ENCODE data around the gene ZNF865. TPM values are rescaled to one million over a fixed set of nuclear protein-coding genes. Genes with fewer than 3 reads are reported as not detected.

ZNF865 gene
- total RNA-seq, 3 donors from 2014 or later: 12.7 to 18.5 (median 13.2) TPM

DNA sequence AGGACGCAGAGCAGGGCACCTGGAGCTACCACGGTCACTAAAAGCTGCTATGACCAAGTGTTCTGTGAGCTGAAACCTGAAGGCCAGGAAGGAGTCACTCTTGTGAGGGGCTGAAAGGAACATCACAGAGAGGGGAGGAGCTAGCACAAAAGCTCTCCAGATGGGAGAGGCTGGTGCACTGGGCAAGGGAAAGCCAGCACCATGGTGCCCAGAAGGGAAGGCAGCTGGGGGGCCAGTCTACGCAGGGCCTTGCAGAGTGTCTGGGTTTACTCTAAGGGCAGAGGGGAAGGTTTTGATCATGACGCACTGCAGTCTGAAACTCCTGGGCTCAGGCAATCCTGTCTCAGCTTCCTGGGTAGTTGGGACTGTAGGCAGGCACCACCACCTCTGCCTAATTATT is 31.3 kb downstream of the ZNF865 start:
- TF ChIP-seq, protein P1, sequence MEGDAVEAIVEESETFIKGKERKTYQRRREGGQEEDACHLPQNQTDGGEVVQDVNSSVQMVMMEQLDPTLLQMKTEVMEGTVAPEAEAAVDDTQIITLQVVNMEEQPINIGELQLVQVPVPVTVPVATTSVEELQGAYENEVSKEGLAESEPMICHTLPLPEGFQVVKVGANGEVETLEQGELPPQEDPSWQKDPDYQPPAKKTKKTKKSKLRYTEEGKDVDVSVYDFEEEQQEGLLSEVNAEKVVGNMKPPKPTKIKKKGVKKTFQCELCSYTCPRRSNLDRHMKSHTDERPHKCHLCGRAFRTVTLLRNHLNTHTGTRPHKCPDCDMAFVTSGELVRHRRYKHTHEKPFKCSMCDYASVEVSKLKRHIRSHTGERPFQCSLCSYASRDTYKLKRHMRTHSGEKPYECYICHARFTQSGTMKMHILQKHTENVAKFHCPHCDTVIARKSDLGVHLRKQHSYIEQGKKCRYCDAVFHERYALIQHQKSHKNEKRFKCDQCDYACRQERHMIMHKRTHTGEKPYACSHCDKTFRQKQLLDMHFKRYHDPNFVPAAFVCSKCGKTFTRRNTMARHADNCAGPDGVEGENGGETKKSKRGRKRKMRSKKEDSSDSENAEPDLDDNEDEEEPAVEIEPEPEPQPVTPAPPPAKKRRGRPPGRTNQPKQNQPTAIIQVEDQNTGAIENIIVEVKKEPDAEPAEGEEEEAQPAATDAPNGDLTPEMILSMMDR (IDR thresholded peaks at IDR 0.05): no peak
- Histone ChIP-seq H3K36me3 (ENCODE audit: low read depth) (no peaks in the 10 kb centered on the region), H3K4me1 (ENCODE audit: low read depth) (peaks cover 25% of the 10 kb centered on the region), H3K9me3 (no peaks in the 10 kb centered on the region), H3K4me3 (no peak overlapping the region)
- intact Hi-C loops (cut with DNase I, micrococcal nuclease): no loop called here
- ATAC-seq (no peak), DNase-seq (peak in 1 of 3 donors; percentile 17)

DNA sequence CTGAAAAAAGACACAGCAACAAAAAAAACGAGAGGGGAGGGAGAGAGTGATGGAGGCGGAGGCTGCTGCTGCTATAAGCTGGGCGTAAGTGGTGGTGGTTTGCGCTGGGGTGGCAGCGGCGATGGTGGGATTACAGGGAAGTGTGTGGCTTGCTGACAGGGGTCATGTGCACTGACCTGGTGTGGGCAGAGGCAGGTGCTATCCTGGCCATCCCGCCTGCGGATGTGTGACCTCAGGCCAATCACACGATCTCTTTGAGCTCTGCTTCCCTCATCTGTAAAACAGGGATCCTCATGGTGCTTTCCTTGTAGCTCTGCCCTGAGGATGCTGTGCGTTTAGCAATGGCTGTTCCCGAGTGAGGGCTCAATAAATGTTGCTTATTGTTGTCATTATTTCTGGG is 32.1 kb downstream of the ZNF865 start:
- Histone ChIP-seq H3K36me3 (ENCODE audit: low read depth) (no peaks in the 10 kb centered on the region), H3K4me3 (no peak overlapping the region), H3K9me3 (no peaks in the 10 kb centered on the region), H3K4me1 (ENCODE audit: low read depth) (peaks cover 30% of the 10 kb centered on the region)
- DNase-seq (peak in 1 of 3 donors; percentile 46), ATAC-seq (no peak)
- intact Hi-C loops (cut with DNase I, micrococcal nuclease): no loop called here
- TF ChIP-seq, protein P1 (IDR thresholded peaks at IDR 0.05): no peak

DNA sequence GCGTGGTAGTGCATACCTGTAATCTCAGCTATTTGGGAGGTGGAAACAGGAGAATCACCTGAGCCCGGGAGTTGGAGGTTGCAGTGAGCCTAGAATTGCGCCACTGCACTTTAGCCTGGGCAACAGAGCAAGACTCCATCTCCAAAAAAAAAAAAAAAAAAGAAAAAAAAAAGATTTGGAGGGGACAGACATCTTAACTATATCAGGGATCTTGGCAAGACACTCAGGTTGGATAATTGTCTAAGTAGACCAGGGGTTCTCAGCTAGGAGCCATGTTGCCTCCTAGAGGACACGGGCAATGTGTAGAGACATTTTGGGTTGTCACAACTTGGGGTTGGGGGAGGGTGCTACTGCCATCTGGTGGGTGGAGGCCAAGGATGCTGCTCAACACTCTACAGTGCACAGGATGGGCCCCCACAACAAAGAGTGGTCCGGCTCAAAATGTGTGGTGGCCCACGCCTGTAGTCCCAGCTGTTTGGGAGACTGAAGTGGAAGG is 33.5 kb downstream of the ZNF865 start:
- TF ChIP-seq, protein P1 (IDR thresholded peaks at IDR 0.05): no peak
- Histone ChIP-seq H3K9me3 (no peaks in the 10 kb centered on the region), H3K36me3 (ENCODE audit: low read depth) (no peaks in the 10 kb centered on the region), H3K4me3 (no peak overlapping the region), H3K4me1 (ENCODE audit: low read depth) (peaks cover 34% of the 10 kb centered on the region)
- DNase-seq: peak in 2 of 3 donors; percentile 32 to 49
- ATAC-seq: no peak
- intact Hi-C loops (cut with DNase I, micrococcal nuclease): no loop called here

DNA sequence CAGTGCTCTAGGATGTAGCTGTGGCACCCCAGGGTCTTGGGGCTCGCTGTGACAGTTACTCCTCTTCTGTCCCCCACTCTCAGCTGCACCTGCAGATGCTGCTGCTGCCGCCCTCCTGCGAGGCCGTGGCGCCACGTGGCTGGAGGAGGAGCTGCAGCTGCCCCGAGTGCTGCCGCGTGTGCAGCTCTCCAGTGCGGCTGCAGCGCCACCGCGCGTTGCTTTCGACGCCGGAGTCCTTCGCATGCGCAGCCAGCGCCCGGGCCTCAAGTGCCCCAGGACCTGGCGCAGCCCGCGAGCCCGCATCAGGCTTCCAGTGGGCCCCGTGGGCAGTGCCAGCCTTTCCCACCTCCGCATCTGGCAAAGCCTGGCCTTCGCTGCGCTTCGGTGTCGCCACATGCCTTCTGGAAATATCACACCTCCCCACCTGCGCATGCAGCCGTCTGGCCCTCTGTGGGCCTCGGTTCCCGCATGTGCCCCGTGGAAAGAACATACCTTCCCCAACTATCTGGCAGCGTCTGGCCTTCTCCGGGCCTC is 34.7 kb downstream of the ZNF865 start:
- TF ChIP-seq, protein P1 (IDR thresholded peaks at IDR 0.05): no peak
- peak; percentile 65 to 86 (median 73) for DNase-seq
- Histone ChIP-seq H3K36me3 (ENCODE audit: low read depth) (no peaks in the 10 kb centered on the region), H3K4me1 (ENCODE audit: low read depth) (peaks cover 43% of the 10 kb centered on the region), H3K9me3 (no peaks in the 10 kb centered on the region), H3K4me3 (no peak overlapping the region)
- peak; percentile 6 for ATAC-seq
- intact Hi-C loops (cut with DNase I, micrococcal nuclease): no loop called here

DNA sequence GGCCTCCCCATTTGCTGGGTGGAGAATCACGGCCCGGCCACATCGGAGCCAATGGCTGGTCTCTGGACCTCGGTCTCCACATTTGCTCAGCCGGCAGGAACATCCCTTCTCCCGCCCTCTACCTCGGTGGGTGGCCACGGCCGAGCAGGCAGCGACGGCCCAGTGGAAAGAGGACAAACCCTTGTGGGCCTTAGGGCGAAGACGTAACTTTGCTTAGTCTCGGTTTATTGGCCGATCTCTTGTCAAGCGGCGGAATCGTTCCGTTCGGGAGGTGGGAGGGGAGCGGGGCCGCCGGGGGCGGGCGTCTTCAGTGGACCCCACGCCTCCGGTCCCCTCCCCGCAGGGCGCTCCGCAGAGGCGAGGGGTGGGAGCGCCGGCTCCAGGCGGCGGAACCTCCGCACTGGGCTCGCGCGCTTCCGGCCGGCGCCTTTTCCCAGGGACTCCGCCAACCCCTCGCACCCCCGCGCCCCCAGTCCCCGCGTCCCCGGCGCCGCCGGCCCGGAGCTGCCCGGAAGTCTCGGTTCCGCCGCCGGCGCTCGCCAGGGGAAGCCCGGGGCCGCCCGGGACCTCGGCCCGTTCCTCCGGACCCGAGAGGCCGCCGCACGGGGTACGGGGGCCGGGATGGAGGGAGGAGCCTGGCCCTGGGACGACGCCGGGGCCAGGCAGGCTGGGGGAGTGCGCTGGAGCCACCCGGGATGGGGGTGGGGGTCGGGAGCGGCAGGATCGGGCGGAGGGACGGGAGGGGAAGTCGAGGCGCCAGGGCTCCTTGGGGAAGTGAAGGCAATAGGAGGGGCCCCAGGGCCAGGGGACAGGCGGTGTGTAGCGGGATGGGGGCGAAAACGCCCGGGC is 35.4 kb downstream of the ZNF865 start, which contains the start of gene ZNF580:
Gene ZNF580 (plus strand): TSS at position 426 of the 849 bp plus-strand sequence. CDS start 1,507 bp downstream, outside the sequence.
- TF ChIP-seq, protein P1 (IDR thresholded peaks at IDR 0.05): no peak
- intact Hi-C loops (cut with DNase I, micrococcal nuclease): no loop called here
- H3K4me1 ChIP-seq (ENCODE audit: low read depth): peaks cover 38% of the 10 kb centered on the region
- DNase-seq (peak; percentile 59 to 82 (median 79)), ATAC-seq (peak; percentile 67)
- peak within 1 kb of the TSS; percentile 46 for H3K4me3 ChIP-seq
- H3K36me3 ChIP-seq (ENCODE audit: low read depth): no peaks in the 10 kb centered on the region
- no peaks in the 10 kb centered on the region for H3K9me3 ChIP-seq
